NCI-H345 treated with DMSO at 0.1 percent for 48 hours (cell line): ENCODE data around the gene GRIK2.
"Not testable (repeated sequence)": the region's sequence is repeated elsewhere in the genome, so short reads cannot be mapped to it uniquely, and the experiment has no call there.

Experiments
- DNase-seq: peaks from one replicate; lab custom pipeline; 2025; ENCODE audit not compliant: unreplicated experiment; lab: John Stamatoyannopoulos, UW

GRIK2 gene

GRCh38 chr6:101980924-101981323 is 587.4 kb downstream of the GRIK2 start:
- DNase-seq, result no peak

- no peak for DNase-seq
These were observed 593.0 kb downstream of the GRIK2 start for GRCh38 chr6:101986476-101986875.

GRCh38 chr6:101992286-101992685 is 598.8 kb downstream of the GRIK2 start:
- DNase-seq, result no peak

- DNase-seq, result no peak
These were observed 601.0 kb downstream of the GRIK2 start for GRCh38 chr6:101994521-101994920.

- no peak for DNase-seq
These were observed 621.9 kb downstream of the GRIK2 start for GRCh38 chr6:102015431-102015830.

GRCh38 chr6:102022281-102022680 is 628.8 kb downstream of the GRIK2 start:
- DNase-seq, result no peak

- DNase-seq, result no peak
These were observed 629.3 kb downstream of the GRIK2 start for GRCh38 chr6:102022803-102023202.

GRCh38 chr6:102023977-102024657 is 630.6 kb downstream of the GRIK2 start:
- DNase-seq, result no peak

- no peak for DNase-seq
These were observed 633.1 kb downstream of the GRIK2 start for GRCh38 chr6:102026649-102027048.

GRCh38 chr6:102028176-102028575 is 634.7 kb downstream of the GRIK2 start:
- no peak for DNase-seq

GRCh38 chr6:102038964-102039363 is 645.5 kb downstream of the GRIK2 start:
- DNase-seq, result no peak

- DNase-seq, result no peak
These were observed 645.9 kb downstream of the GRIK2 start for GRCh38 chr6:102039441-102039840.

- DNase-seq, result no peak
These were observed 657.5 kb downstream of the GRIK2 start for GRCh38 chr6:102051001-102051400.

- DNase-seq, result no peak
These were observed 658.2 kb downstream of the GRIK2 start for GRCh38 chr6:102051720-102052119.

GRCh38 chr6:102064142-102064541 is 670.6 kb downstream of the GRIK2 start:
- DNase-seq, result no peak

- DNase-seq, result no peak
These were observed 672.8 kb downstream of the GRIK2 start for GRCh38 chr6:102066301-102066700.

GRCh38 chr6:102068349-102068929 is 674.9 kb downstream of the GRIK2 start:
- no peak for DNase-seq

GRCh38 chr6:102075539-102075938 is 682.0 kb downstream of the GRIK2 start:
- DNase-seq, result no peak

GRCh38 chr6:102085257-102085656 is 691.7 kb downstream of the GRIK2 start:
- no peak for DNase-seq

GRCh38 chr6:102088160-102088559 is 694.7 kb downstream of the GRIK2 start:
- not testable (repeated sequence) for DNase-seq

- DNase-seq, result no peak
These were observed 720.9 kb downstream of the GRIK2 start for GRCh38 chr6:102114402-102114801.

GRCh38 chr6:102115911-102116310 is 722.4 kb downstream of the GRIK2 start:
- no peak for DNase-seq

GRCh38 chr6:102118034-102118433 is 724.5 kb downstream of the GRIK2 start:
- DNase-seq, result no peak
